Dendritic cell treated with granulocyte-macrophage colony-stimulating factor and Interleukin-4, amounts not matched to agents 40 ng/mL and 50 ng/mL, for 4 days (primary cell): ENCODE measurements around the gene BABAM2.

ENCODE experiments used
- H3K27ac Mint-ChIP-seq: one replicate; pipeline ENCODE4 v1.8.0; 2022; ENCODE audit warnings: mild to moderate bottlenecking, mixed read lengths
- H3K27me3 Mint-ChIP-seq: one replicate; pipeline ENCODE4 v1.8.0; 2022; ENCODE audit warnings: mild to moderate bottlenecking, mixed read lengths
- H3K36me3 Mint-ChIP-seq: one replicate; pipeline ENCODE4 v1.8.0; 2022; ENCODE audit warnings: low read depth, mixed read lengths
- H3K4me1 Mint-ChIP-seq: one replicate; pipeline ENCODE4 v1.8.0; 2022; ENCODE audit warnings: low read depth, mixed read lengths
- H3K4me3 Mint-ChIP-seq: one replicate; pipeline ENCODE4 v1.8.0; 2022; ENCODE audit warnings: mild to moderate bottlenecking, moderate library complexity, mixed read lengths
- H3K9me3 Mint-ChIP-seq: one replicate; pipeline ENCODE4 v1.8.0; 2022; ENCODE audit warnings: mixed read lengths
- intact Hi-C: fragments of 100-400 bp; cut with micrococcal nuclease; formaldehyde crosslinking; loops from one replicate; pipeline ENCODE4 v1.15.0; 2022

BABAM2 gene

GRCh38 chr2:27906074-27906473, 15.5 kb downstream of the BABAM2 start:
- peaks cover 27% of the 10 kb centered on the region for H3K4me1 Mint-ChIP-seq

GRCh38 chr2:27907547-27907946, 17.0 kb downstream of the BABAM2 start:
- Mint-ChIP-seq H3K27me3 (no peaks in the 10 kb centered on the region), H3K4me3 (no peak overlapping the region), H3K27ac (no peak overlapping the region), H3K4me1 (peaks cover 31% of the 10 kb centered on the region), H3K36me3 (peaks cover 53% of the 10 kb centered on the region), H3K9me3 (no peaks in the 10 kb centered on the region)
- intact Hi-C loops = no loop called here

More at GRCh38 chr2:27906074-27906473, 15.5 kb downstream of the BABAM2 start:
- intact Hi-C loops = no loop called here
- Mint-ChIP-seq H3K9me3 (no peaks in the 10 kb centered on the region), H3K27me3 (no peaks in the 10 kb centered on the region), H3K4me3 (no peak overlapping the region), H3K27ac (peak overlapping the region; percentile 45), H3K36me3 (peaks cover 43% of the 10 kb centered on the region)

GRCh38 chr2:27909901-27910300, 19.4 kb downstream of the BABAM2 start:
- intact Hi-C loops = no loop called here
- peaks cover 20% of the 10 kb centered on the region for H3K4me1 Mint-ChIP-seq
- H3K4me3 Mint-ChIP-seq = no peak overlapping the region
- no peaks in the 10 kb centered on the region for H3K9me3 Mint-ChIP-seq
- H3K27me3 Mint-ChIP-seq = no peaks in the 10 kb centered on the region
- H3K36me3 Mint-ChIP-seq = peaks cover 39% of the 10 kb centered on the region
- H3K27ac Mint-ChIP-seq = no peak overlapping the region

- intact Hi-C loops = no loop called here
- Mint-ChIP-seq H3K4me3 (no peak overlapping the region), H3K27ac (no peak overlapping the region), H3K4me1 (peaks cover 9% of the 10 kb centered on the region), H3K27me3 (no peaks in the 10 kb centered on the region), H3K36me3 (peaks cover 33% of the 10 kb centered on the region), H3K9me3 (no peaks in the 10 kb centered on the region)
These were observed 21.1 kb downstream of the BABAM2 start for GRCh38 chr2:27911458-27912210.

- Mint-ChIP-seq H3K4me1 (peaks cover 9% of the 10 kb centered on the region), H3K4me3 (no peak overlapping the region), H3K27ac (no peak overlapping the region), H3K36me3 (peaks cover 25% of the 10 kb centered on the region), H3K27me3 (no peaks in the 10 kb centered on the region), H3K9me3 (no peaks in the 10 kb centered on the region)
- intact Hi-C loops = no loop called here
These were observed 22.0 kb downstream of the BABAM2 start for GRCh38 chr2:27912512-27912911.

GRCh38 chr2:27914041-27914804, 23.7 kb downstream of the BABAM2 start:
- Mint-ChIP-seq H3K4me3 (no peak overlapping the region), H3K27ac (no peak overlapping the region)
- intact Hi-C loops = no loop called here

GRCh38 chr2:27914805-27915175, 24.3 kb downstream of the BABAM2 start:
- H3K4me1 Mint-ChIP-seq = peaks cover 14% of the 10 kb centered on the region
- no peak overlapping the region for H3K4me3 Mint-ChIP-seq
- H3K9me3 Mint-ChIP-seq = no peaks in the 10 kb centered on the region
- no peaks in the 10 kb centered on the region for H3K27me3 Mint-ChIP-seq
- no peak overlapping the region for H3K27ac Mint-ChIP-seq
- intact Hi-C loops = no loop called here
- H3K36me3 Mint-ChIP-seq = peaks cover 15% of the 10 kb centered on the region

More at GRCh38 chr2:27914041-27914804, 23.7 kb downstream of the BABAM2 start:
- Mint-ChIP-seq H3K4me1 (peaks cover 14% of the 10 kb centered on the region), H3K36me3 (peaks cover 15% of the 10 kb centered on the region), H3K27me3 (no peaks in the 10 kb centered on the region), H3K9me3 (no peaks in the 10 kb centered on the region)

GRCh38 chr2:27915191-27915590, 24.7 kb downstream of the BABAM2 start:
- intact Hi-C loops = no loop called here
- H3K9me3 Mint-ChIP-seq = no peaks in the 10 kb centered on the region
- H3K27me3 Mint-ChIP-seq = no peaks in the 10 kb centered on the region
- peaks cover 15% of the 10 kb centered on the region for H3K36me3 Mint-ChIP-seq
- H3K27ac Mint-ChIP-seq = no peak overlapping the region
- peaks cover 14% of the 10 kb centered on the region for H3K4me1 Mint-ChIP-seq
- H3K4me3 Mint-ChIP-seq = no peak overlapping the region

- Mint-ChIP-seq H3K4me1 (peaks cover 12% of the 10 kb centered on the region), H3K4me3 (no peak overlapping the region), H3K9me3 (no peaks in the 10 kb centered on the region), H3K27ac (no peak overlapping the region), H3K27me3 (no peaks in the 10 kb centered on the region), H3K36me3 (peaks cover 12% of the 10 kb centered on the region)
- intact Hi-C loops = no loop called here
These were observed 25.3 kb downstream of the BABAM2 start for GRCh38 chr2:27915874-27916273.

- no peaks in the 10 kb centered on the region for H3K9me3 Mint-ChIP-seq
- H3K27ac Mint-ChIP-seq = no peak overlapping the region
- intact Hi-C loops = no loop called here
- H3K4me1 Mint-ChIP-seq = peaks cover 6% of the 10 kb centered on the region
- H3K27me3 Mint-ChIP-seq = no peaks in the 10 kb centered on the region
- H3K36me3 Mint-ChIP-seq = peaks cover 6% of the 10 kb centered on the region
- no peak overlapping the region for H3K4me3 Mint-ChIP-seq
These were observed 25.9 kb downstream of the BABAM2 start for GRCh38 chr2:27916293-27916995.

- H3K27ac Mint-ChIP-seq = peak overlapping the region; percentile 27
- no peaks in the 10 kb centered on the region for H3K27me3 Mint-ChIP-seq
- no peaks in the 10 kb centered on the region for H3K36me3 Mint-ChIP-seq
- H3K4me3 Mint-ChIP-seq = no peak overlapping the region
- intact Hi-C loops = loop anchor here (1.0 kb wide), 1 partner anchor 29 kb away; no protein-coding TSS in a partner anchor
- H3K4me1 Mint-ChIP-seq = peaks cover 5% of the 10 kb centered on the region
- no peaks in the 10 kb centered on the region for H3K9me3 Mint-ChIP-seq
These were observed 29.8 kb downstream of the BABAM2 start for GRCh38 chr2:27920148-27920885.

- peaks cover 5% of the 10 kb centered on the region for H3K4me1 Mint-ChIP-seq
- intact Hi-C loops = no loop called here
- H3K9me3 Mint-ChIP-seq = no peaks in the 10 kb centered on the region
- no peak overlapping the region for H3K4me3 Mint-ChIP-seq
- H3K36me3 Mint-ChIP-seq = peaks cover 6% of the 10 kb centered on the region
- no peak overlapping the region for H3K27ac Mint-ChIP-seq
- H3K27me3 Mint-ChIP-seq = no peaks in the 10 kb centered on the region
These were observed 30.9 kb downstream of the BABAM2 start for GRCh38 chr2:27921424-27921823.

GRCh38 chr2:27921880-27922547, 31.5 kb downstream of the BABAM2 start:
- H3K27ac Mint-ChIP-seq = no peak overlapping the region
- intact Hi-C loops = no loop called here
- no peaks in the 10 kb centered on the region for H3K27me3 Mint-ChIP-seq
- peaks cover 9% of the 10 kb centered on the region for H3K36me3 Mint-ChIP-seq
- peaks cover 5% of the 10 kb centered on the region for H3K4me1 Mint-ChIP-seq
- H3K9me3 Mint-ChIP-seq = no peaks in the 10 kb centered on the region
- H3K4me3 Mint-ChIP-seq = no peak overlapping the region
